Measurements from ENCODE around the gene CYP8B1. TPM values are rescaled to one million over a fixed set of nuclear protein-coding genes. Genes with fewer than 3 reads are reported as not detected.

CYP8B1 gene
- total RNA-seq, 2 experiments from 2014 or later: not detected

DNA sequence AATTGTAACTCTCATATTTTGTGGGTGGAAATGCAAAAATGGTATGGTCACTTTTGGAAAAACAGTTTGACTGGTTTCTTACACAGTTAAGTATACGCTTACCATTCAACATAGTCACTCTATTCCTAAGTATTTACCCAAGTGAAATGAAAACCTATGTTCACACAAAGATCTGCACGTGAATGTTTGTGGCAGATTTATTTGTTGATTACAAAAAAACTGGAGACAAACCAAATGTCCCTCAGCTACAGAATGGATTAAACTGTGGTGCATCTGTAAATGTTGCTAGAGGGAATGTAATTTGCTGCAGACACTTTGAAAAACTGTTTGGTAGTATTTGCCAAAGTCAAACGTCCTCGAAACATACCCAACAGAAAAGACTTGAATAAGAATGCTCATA, 37.1 kb downstream of the CYP8B1 start:
- Mint-ChIP-seq H3K9me3 (no peaks in the 10 kb centered on the region), H3K36me3 (no peaks in the 10 kb centered on the region), H3K4me3 (no peak overlapping the region), H3K27me3 (peaks cover 3% of the 10 kb centered on the region), H3K4me1 (peaks cover 4% of the 10 kb centered on the region), H3K27ac (no peak overlapping the region)
- POLR2A ChIA-PET: no interaction called here
- DNase-seq: no peak
- ATAC-seq (ENCODE audit: low read depth): no peak

DNA sequence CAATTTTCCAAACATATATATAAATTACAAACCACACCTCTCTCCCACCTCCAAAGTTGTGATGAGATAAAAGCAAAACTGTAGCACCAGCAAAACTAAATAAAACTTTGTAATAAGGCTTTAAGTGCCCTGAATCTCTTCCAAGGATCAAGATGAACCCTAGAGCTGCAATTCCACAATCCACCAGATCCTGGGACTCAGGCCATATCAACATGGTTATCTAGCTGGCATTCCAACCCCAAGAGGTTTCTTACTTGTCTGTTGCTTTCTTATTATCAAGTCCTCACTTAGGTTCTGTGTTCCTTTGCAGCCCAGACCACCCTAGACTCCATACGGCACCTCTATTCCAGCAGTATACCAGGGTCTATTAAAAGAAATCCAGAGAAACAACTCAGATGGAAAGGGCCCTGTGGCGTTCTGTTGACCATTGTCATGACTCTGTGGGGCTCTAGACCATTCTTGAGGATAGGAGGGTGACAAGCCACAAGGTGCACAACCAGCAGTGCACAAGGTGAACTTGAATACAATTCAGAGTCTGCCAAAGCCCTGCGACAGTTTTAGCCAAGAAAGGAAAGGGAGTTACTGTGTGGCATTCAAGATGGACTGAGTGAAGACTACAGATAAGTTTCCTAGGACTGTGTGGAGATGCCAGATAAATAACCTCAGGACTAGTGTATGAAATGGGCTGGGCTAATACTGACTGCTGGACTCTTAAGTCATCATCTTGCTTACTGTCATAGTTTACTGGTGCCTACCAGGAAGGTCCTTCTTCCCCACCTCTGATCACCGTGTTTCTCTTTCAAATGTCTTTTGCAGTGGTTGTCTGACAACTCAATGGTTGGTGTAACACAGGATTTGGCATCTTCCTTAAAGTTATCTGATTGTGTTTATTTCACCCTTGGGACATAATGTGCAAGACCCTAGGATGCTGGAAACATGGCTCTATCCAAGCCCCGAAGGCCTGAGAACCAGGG, 39.2 kb downstream of the CYP8B1 start:
- DNase-seq: no peak
- Mint-ChIP-seq H3K27me3 (peaks cover 3% of the 10 kb centered on the region), H3K4me3 (no peak overlapping the region), H3K27ac (no peak overlapping the region), H3K4me1 (peaks cover 7% of the 10 kb centered on the region), H3K9me3 (no peaks in the 10 kb centered on the region), H3K36me3 (no peaks in the 10 kb centered on the region)
- ATAC-seq (ENCODE audit: low read depth): no peak
- POLR2A ChIA-PET: no interaction called here

DNA sequence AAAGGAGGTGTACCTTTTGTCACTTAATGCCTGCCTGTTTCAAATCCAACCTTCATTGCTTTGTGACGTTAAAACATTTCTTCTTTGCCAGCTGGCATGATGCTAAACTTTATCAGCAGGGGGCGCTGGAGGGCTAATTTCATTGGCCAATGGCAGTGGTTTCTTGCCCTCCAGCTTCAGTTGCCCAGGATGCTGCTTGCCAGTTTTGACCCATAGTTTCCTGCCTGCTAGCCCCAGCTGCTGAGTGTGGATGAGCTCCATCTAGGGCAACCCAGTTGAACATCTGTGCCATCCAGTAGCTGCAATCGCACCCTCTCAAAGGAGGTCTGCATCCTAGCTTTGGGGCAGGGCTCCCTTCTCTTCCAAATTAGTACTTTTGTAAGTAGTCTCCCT, 44.4 kb downstream of the CYP8B1 start:
- POLR2A ChIA-PET: interaction anchor here (1.1 kb wide), 2 partner anchors 27 to 50 kb away, joined by 3 to 5 read pairs; partner anchors contain the start of gene HIGD1A
- peaks cover 15% of the 10 kb centered on the region for H3K27me3 Mint-ChIP-seq
- no peak overlapping the region for H3K4me3 Mint-ChIP-seq
- H3K27ac Mint-ChIP-seq: no peak overlapping the region
- H3K36me3 Mint-ChIP-seq: no peaks in the 10 kb centered on the region
- ATAC-seq (ENCODE audit: low read depth) (peak; percentile 78), DNase-seq (peak; percentile 77)
- H3K4me1 Mint-ChIP-seq: peaks cover 6% of the 10 kb centered on the region
- no peaks in the 10 kb centered on the region for H3K9me3 Mint-ChIP-seq

DNA sequence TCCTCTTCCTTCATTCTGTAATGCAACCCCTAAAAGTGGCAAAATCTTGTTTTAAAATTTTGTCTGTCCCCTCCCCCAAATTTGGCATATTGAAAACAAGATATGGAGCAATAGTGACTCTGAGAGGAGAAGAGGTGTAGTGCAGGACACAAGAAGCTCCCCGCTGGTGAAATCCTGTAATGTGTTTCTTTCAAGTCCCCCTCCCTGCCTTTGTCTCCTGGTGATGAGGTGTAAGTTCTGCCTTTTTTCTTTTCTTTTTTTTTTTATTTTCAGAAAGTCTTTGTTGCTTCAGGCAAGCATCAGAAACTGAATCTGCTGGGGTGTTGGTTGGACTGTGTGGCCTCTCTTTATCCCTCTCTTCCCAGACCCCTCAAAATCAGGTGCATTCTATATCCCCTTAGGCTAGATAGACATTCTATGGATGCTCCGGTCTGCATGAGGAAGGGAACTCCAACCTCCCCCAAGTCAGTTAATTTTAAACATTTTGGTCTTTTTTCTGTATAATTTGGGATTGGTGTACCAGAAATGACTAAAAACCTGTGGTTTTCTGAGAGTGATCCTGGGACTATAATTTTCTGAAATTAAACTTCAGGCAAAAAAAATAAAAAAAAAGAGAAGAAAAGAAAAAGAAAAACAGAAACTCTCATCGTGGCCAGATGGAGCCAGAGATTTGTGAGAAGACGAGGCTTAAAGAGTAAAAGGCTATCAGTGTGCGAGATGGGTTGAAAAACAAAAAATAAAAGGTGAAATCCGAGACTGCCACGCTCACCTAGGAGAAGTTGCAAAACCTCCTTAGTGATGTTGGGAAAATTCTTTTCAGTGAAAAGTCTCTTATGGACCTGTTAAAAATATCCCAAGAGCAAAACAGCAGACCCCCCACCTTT, 45.0 kb downstream of the CYP8B1 start:
- POLR2A ChIA-PET: interaction anchor here (1.1 kb wide), 2 partner anchors 26 to 50 kb away, joined by 3 to 5 read pairs; partner anchors contain the start of gene HIGD1A
- Mint-ChIP-seq H3K36me3 (no peaks in the 10 kb centered on the region), H3K27ac (no peak overlapping the region), H3K9me3 (no peaks in the 10 kb centered on the region), H3K4me3 (no peak overlapping the region), H3K27me3 (peaks cover 21% of the 10 kb centered on the region), H3K4me1 (peaks cover 6% of the 10 kb centered on the region)
- ATAC-seq (ENCODE audit: low read depth) (no peak), DNase-seq (no peak)

DNA sequence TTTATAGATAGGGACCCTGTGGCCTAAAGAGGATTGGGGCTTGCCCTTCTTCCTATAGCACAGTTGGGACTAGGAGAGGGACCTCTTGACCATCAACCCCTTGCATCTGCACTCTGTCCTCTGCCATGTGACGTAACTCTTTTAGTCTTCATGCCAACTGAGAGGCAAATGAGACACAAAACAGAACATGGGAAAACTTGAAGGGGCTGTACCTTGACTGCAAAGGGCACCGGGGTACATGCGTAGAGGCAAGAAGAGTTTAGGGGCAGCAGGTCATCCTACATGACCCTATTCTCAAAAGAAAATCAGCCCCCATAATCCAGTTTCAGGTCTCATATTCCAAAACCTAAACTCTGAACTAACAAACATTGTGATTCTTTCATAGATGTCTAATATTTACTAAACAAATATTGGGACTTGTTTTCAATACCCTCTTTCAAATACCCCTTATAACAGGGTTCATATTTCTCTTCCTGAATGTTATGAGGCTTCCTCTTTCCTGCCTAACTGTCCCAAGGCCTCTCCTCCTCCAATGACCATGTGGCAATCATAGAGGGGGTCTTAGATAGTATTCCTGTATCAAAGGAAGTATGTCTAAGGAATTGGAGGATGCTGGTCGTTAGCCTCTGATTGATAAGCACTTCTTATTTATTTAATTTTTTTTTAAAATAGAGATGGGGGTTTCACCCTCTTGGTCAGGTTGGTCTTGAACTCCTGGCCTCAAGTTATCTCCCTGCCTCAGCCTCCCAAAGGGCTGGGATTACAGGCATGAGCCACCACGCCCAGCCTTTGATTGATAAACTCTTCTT, 45.8 kb downstream of the CYP8B1 start:
- ATAC-seq (ENCODE audit: low read depth) (no peak), DNase-seq (no peak)
- Mint-ChIP-seq H3K27me3 (peaks cover 26% of the 10 kb centered on the region), H3K4me3 (no peak overlapping the region), H3K9me3 (no peaks in the 10 kb centered on the region), H3K27ac (no peak overlapping the region), H3K4me1 (peaks cover 6% of the 10 kb centered on the region), H3K36me3 (no peaks in the 10 kb centered on the region)
- POLR2A ChIA-PET: no interaction called here

DNA sequence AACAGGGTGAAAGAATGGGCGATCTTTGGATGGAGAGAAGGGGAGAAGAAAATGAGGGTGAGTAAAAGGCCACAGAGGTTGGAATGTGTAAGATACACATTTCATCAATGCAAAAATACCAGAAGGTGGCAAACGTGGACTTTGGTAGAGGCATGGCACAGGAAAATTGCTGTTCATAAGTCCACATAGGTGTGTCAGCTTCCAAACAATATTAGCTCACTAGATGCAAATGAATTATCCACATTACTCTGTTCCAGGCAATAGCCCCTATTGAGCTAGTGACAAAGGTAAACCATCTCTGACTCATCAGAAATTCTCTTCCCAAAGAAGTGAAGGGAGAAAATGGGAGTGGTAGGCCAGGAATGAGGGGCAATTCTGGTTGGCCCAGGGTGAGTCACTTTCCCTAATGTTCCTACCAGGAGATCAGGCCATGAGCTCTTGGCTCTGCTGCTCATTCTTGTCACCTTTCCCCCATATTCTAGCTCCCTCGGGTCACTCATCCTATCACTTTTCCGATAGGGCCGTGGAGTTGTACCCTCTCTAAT, 46.5 kb downstream of the CYP8B1 start:
- POLR2A ChIA-PET: no interaction called here
- peaks cover 26% of the 10 kb centered on the region for H3K27me3 Mint-ChIP-seq
- no peaks in the 10 kb centered on the region for H3K9me3 Mint-ChIP-seq
- H3K4me3 Mint-ChIP-seq: no peak overlapping the region
- DNase-seq: no peak
- H3K36me3 Mint-ChIP-seq: no peaks in the 10 kb centered on the region
- ATAC-seq (ENCODE audit: low read depth): no peak
- H3K4me1 Mint-ChIP-seq: peaks cover 6% of the 10 kb centered on the region
- no peak overlapping the region for H3K27ac Mint-ChIP-seq

DNA sequence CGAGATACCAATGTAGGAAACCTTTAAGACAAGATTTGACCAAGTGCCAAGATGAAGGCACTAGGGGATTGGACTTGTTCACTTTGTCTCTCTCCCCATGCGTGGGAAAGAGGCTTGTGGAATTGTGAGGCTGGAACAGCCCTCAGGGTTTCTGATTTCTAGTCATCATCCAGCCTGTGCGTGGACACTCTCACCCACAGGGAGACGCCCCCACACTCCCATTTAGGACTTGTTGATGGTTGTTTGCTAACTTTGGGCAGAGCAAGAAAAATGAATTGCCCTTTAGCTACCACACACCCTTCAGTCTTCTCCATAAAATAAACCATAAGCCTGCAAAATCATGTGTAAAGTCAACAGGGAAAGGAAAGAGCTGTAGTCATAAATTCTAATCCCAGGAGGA, 48.0 kb downstream of the CYP8B1 start:
- Mint-ChIP-seq H3K4me1 (peaks cover 14% of the 10 kb centered on the region), H3K36me3 (no peaks in the 10 kb centered on the region), H3K9me3 (no peaks in the 10 kb centered on the region), H3K27ac (no peak overlapping the region), H3K27me3 (peaks cover 26% of the 10 kb centered on the region), H3K4me3 (no peak overlapping the region)
- POLR2A ChIA-PET: interaction anchor here (0.6 kb wide), 1 partner anchor 54 kb away, joined by 3 read pairs; no protein-coding TSS in a partner anchor
- no peak for ATAC-seq (ENCODE audit: low read depth)
- DNase-seq: no peak

DNA sequence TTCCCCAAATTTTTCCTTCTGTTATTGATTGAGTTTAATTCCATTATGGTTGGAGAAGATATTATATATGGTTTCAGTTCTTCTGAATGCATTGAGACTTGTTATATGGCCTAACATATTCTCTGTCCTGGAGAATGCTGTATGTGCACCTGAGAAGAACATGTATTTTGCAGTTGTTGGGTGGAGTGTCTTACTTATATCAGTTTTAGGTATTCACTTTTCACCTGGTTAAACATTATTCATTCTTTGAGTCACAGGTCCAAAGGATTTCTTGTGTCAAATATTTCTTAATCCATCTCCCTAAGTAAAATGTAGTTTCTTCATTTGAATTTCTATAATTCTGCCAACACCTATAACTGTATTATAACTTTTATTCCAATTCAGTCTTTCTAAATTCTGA, 48.7 kb downstream of the CYP8B1 start:
- no peak for ATAC-seq (ENCODE audit: low read depth)
- no peaks in the 10 kb centered on the region for H3K36me3 Mint-ChIP-seq
- H3K4me1 Mint-ChIP-seq: peaks cover 14% of the 10 kb centered on the region
- no peak overlapping the region for H3K27ac Mint-ChIP-seq
- no peak overlapping the region for H3K4me3 Mint-ChIP-seq
- POLR2A ChIA-PET: no interaction called here
- no peaks in the 10 kb centered on the region for H3K9me3 Mint-ChIP-seq
- DNase-seq: no peak
- peaks cover 26% of the 10 kb centered on the region for H3K27me3 Mint-ChIP-seq

DNA sequence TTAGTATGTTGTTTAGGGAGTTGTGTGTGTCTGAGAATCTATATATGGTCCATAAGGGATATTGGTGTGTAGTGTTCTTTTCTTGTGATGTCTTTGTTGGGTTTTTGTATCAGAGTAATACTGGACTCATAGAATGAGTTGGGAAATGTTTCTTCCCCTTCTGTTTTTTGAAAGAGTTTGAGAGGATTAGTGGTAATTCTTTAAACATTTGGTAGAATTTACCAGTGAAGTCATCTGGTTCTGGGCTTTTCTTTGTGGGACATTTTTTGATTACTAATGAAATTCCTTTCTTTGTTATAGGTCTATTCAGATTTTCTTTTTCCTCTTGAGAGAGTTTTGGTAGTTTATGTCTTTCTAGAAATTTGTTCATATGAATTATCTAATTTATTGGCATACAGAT, 49.5 kb downstream of the CYP8B1 start:
- Mint-ChIP-seq H3K27me3 (peaks cover 26% of the 10 kb centered on the region), H3K36me3 (no peaks in the 10 kb centered on the region), H3K4me1 (peaks cover 8% of the 10 kb centered on the region), H3K4me3 (no peak overlapping the region), H3K27ac (no peak overlapping the region), H3K9me3 (no peaks in the 10 kb centered on the region)
- no peak for DNase-seq
- no peak for ATAC-seq (ENCODE audit: low read depth)
- POLR2A ChIA-PET: no interaction called here

DNA sequence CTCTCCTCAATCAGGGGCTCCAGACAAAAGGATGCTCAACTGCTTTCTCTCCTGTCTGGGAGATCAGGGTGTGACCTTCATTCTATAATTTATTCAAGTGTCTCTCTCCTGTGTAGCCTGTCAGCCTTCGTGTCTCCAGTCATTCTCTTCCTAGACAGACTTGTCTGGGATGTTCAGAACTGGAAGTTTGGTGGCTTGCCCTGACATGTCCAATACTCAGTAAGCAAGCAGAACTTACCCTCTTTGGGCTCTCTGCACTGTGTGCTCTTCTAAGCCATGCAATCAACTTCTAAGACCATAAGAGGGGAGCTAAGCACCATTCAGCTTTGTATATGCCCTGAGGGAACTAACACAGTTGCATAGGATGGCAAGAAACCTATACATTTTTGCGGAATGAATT, 52.3 kb downstream of the CYP8B1 start:
- Mint-ChIP-seq H3K9me3 (no peaks in the 10 kb centered on the region), H3K36me3 (no peaks in the 10 kb centered on the region), H3K4me3 (no peak overlapping the region), H3K27ac (no peak overlapping the region), H3K27me3 (peaks cover 19% of the 10 kb centered on the region), H3K4me1 (peaks cover 7% of the 10 kb centered on the region)
- POLR2A ChIA-PET: no interaction called here
- ATAC-seq (ENCODE audit: low read depth) (no peak), DNase-seq (no peak)

DNA sequence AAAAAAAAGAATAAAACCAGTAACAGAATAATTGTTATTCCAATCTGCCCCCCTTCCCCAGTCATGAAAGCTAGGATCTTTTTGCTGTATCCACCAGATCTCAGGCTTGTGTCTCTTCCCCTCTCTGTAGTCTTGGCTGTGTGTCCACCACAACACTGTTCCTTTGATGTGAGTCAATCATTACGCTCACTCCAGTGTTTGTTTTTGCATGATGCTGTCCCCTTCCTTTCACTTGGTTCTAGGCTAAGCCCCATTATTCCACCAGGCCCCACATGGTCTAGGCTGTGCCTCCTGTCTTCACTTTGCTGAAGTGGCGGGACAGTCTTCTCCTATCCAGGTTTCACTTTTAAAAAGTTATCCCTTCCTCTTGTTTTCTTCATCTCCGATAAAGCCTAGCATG, 52.9 kb downstream of the CYP8B1 start:
- ATAC-seq (ENCODE audit: low read depth) (no peak), DNase-seq (no peak)
- H3K9me3 Mint-ChIP-seq: no peaks in the 10 kb centered on the region
- peak overlapping the region; percentile 31 for H3K27ac Mint-ChIP-seq
- H3K4me3 Mint-ChIP-seq: no peak overlapping the region
- peaks cover 16% of the 10 kb centered on the region for H3K27me3 Mint-ChIP-seq
- H3K36me3 Mint-ChIP-seq: no peaks in the 10 kb centered on the region
- peaks cover 7% of the 10 kb centered on the region for H3K4me1 Mint-ChIP-seq
- POLR2A ChIA-PET: interaction anchor here (0.6 kb wide), 1 partner anchor 129 kb away, joined by 3 read pairs; no protein-coding TSS in a partner anchor
